ENCODE measurements around the gene C5.
"Not testable (repeated sequence)": the region's sequence is repeated elsewhere in the genome, so short reads cannot be mapped to it uniquely, and the experiment has no call there.

C5 gene

DNA sequence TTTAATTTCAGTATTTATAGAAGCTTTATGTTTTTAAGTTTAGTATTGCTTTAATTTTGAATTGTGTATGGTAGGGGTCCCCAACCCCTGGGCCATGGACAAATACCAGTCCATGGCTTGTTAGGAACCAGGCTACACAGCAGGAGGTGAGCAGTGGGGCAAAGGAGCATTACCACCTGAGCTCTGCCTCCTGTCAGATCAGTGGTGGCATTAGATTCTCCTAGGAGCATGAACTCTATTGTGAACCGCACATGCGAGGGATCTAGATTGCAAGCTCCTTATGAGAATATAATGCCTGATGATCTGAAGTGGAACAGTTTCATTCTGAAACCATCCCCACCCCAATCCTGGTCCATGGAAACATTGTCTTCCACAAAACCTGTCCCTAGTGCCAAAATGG is 1.9 kb downstream of the C5 start:
- no peak for DNase-seq

GRCh38 chr9:121038804-121039203 is 11.3 kb downstream of the C5 start:
- no peak for DNase-seq

DNA sequence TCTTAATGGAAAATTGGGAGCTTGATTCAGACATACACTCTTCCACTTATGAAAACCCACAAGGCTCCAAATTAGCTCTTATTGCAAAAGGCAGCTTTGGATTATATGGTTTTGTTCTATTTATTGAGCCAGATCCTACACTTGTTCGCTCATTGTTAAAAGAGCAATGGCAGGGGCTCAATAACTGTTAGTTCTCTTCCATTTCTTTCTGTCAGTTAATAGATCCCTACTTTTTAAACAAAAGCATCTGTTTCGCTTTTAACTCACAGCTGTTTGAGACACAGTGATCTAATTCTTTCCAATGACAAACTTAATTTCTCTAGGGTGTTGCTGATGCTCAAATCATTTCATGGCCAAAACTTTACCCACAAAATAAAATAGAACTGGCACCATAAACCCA is 11.7 kb downstream of the C5 start:
- no peak for DNase-seq

- not testable (repeated sequence) for DNase-seq
Observed at GRCh38 chr9:121035717-121036116, 14.4 kb downstream of the C5 start.

GRCh38 chr9:121034529-121034928 is 15.5 kb downstream of the C5 start:
- DNase-seq = no peak

DNA sequence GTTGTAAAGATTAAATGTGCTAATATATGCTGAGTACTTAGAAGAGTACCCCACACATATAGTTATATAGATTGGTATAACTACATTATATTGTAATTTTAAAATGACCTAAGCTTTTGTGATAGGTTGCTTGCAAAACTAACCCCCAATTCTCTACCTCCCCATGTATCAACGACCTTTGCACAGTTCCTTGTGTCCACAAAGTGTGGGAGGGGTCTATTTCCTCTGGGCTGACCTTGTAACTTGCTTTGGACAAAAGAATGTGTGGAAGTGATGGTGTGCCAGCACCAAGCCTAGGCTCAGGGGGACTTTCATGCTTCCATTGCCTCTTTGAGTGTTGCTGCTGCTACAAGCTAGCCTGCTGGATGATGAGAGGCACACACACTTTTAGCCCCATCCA is 20.6 kb downstream of the C5 start:
- DNase-seq = no peak

- not testable (repeated sequence) for DNase-seq
Observed at GRCh38 chr9:121028285-121028684, 21.8 kb downstream of the C5 start.

- DNase-seq = no peak
Observed at GRCh38 chr9:121026768-121027167, 23.3 kb downstream of the C5 start.

GRCh38 chr9:121026260-121026691 is 23.8 kb downstream of the C5 start:
- no peak for DNase-seq

GRCh38 chr9:121024237-121024636 is 25.8 kb downstream of the C5 start:
- DNase-seq = no peak

DNA sequence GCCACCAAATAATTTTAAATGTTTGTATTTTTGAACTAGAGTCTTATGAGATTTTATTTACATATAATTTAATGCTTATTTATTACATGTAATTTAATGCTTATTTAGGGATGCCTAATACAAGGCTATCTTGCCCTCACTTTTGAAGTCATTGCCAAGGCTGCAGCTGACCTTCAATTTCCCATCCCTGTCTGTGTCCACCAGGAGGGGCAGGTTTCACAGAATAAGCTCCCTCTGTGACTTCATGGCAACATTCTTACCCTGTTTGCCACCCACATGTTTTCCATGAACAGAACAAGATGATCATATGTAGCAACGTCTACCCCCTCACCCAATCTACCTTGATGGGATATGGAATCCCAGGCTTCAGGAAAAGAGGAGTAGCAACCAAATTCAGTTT is 27.0 kb downstream of the C5 start:
- DNase-seq = no peak

- DNase-seq = no peak
Observed at GRCh38 chr9:121021301-121021700, 28.8 kb downstream of the C5 start.

DNA sequence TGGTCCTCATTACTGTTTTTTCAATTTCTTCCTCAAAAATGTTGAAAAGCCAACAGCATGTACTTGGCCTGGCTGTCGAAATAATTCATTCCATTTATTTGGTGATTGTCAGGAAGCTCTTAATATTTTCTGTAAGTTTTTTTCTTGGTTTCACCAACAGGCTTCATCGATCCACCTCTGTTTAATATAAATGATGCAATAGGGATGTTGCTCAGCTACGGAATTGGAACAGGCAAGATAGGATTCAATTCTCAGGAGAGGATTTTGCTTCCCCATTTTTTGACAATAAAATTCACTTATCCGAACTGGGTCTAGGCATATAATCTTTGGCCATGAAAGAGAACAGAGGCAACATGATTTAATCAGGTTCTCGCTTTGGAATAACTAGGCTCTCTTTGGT is 30.8 kb downstream of the C5 start:
- DNase-seq = no peak

- no peak for DNase-seq
Observed at GRCh38 chr9:121013911-121014310, 36.2 kb downstream of the C5 start.

DNA sequence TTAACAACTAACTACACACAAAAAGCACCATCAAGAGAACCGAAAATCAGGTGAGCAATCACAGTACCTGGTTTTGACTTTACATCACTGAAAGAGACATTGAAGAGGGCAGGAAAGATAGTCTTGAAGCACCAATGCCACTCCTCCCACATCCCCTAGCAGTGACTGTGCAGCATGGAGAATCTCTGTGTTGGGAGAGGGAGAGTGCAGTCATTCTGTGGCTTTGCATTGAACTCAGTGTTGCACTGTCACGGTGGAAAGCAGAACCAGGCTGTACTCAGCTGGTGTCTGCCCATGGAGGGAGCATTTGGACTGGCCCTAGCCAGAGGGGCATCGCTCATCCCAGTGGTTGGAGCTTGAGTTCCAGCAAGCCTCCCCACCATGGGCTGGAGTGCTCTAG is 40.4 kb downstream of the C5 start:
- DNase-seq = no peak

- DNase-seq = no peak
Observed at GRCh38 chr9:120999317-120999716, 50.8 kb downstream of the C5 start.

DNA sequence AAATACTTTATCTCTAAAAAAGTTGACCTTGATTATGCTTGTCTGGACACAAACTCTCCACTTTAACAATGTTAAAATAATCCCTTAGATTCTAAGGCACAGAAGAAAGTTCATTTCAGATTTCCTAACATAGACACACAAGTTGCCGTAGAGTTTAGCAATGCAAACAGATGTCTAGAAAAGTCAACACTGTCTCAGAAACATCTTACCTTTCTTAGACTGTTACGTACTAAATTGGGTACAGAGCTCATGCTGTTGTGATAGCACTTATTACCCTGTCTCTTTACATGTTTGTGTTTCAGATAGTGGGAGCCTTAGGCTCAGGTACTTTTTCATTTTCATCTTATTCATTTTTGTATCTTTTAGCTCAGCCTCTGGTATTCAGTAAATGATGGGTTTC is 52.0 kb downstream of the C5 start:
- no peak for DNase-seq

DNA sequence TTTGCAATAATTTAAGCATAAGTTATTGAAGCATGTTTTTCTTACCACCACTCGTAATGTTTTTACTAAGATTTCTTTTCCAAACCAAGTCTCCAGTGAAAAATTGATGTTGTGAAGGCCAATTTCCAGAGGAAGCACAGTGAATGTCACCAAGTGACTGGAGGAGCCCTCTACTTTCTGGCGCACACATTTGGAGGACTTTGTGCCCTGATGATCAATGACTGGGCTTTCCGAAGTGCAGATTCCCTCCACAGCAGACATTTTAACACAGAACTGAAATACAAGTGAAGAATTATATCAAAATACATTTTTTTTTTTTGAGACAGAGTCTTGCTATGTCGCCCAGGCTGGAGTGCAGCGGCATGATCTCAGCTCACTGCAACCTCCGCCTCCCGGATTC is 52.6 kb downstream of the C5 start:
- no peak for DNase-seq

- no peak for DNase-seq
Observed at GRCh38 chr9:120996409-120996808, 53.7 kb downstream of the C5 start.

GRCh38 chr9:120989065-120989464 is 61.0 kb downstream of the C5 start:
- DNase-seq = no peak

GRCh38 chr9:120985819-120986222 is 64.3 kb downstream of the C5 start:
- no peak for DNase-seq

DNA sequence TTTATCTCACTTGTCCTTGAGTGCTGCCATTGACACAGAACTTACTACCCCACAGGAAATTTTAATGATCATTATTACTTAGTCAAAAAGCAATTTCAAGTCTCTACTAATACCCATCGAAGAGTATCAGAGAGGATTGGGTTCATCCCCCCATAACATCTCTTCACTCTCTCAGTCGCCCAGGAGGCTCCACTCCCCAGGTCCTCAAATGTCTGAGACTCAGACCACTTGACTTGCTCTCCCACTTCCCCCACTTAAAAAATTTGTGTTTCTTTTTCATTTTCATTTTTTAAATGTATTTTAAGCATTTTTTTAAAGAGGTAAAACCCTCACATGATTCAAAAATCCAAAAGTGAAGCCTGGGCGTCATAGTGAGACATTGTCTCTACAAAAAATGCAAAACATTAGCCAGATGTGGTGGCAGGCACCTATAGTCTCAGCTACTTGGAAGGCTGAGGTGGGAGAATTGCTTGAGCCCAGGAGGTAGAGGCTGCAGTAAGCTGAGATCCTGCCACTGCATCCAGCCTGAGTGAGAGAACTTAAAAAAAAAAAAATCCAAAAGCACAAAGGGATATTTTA is 66.7 kb downstream of the C5 start:
- no peak for DNase-seq

DNA sequence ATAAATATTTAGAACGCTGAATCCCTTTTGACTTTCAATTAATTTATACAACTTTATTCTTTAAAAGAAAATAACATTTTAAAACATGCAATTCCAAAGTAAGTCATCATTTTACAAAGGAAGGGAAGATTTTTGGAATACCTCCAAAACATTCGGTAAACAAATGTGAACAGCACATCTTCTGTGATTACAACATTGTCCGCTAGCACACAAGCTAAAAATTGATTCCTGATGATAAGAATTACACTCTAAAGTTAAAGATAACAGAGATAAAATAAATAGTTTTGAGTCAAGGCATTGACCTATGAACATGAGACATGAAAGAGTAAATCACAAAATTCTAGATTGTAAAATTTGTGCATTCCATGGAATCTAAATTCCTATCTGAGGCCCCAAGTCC is 67.2 kb downstream of the C5 start:
- no peak for DNase-seq

- no peak for DNase-seq
Observed at GRCh38 chr9:120980951-120981350, 69.1 kb downstream of the C5 start.

DNA sequence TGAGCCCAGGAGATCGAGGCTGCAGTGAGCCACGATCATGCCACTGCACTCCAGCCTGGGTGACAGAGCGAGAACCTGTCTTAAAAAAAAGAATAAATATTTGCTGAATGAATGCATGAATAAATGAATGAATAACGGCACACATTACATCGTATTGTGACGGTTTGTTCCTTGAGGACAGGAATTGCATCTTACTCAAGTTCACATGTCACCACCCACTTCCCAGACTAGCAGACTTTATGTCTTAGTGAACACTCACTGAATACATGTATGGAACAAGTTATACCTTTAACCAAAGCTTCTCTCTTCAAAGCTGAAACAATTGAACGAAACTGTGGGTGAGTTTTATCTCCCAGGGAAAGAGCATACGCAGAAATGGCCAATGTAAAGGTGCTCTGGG is 70.3 kb downstream of the C5 start:
- no peak for DNase-seq

- no peak for DNase-seq
Observed at GRCh38 chr9:120978987-120979386, 71.1 kb downstream of the C5 start.
